ENCODE data around the gene CHST11. TPM values are rescaled to one million over a fixed set of nuclear protein-coding genes. Genes with fewer than 3 reads are reported as not detected.

Gene CHST11
- total and polyA plus RNA-seq, 10 of the 15 experiments (the other 5 are each of a cell fraction or from before 2014, with no cell fraction given) = 1.9 to 38.1 (median 17.2) TPM

- 0 out of 6 replicates have a peak, but pooled peaks of 1 of the 3 experiments have one; percentile 6 for TF ChIP-seq CTCF (IDR thresholded peaks at IDR 0.05 in 2 of 3, conservative IDR thresholded peaks at IDR 0.05 in 1 of 3; ENCODE audit: control insufficient read depth in 2 of 3, extremely low read depth in 1 of 3, insufficient read depth in 1 of 3, low read depth in 3 of 3, low read length in 3 of 3)
- peak; percentile 43 for TF ChIP-seq RELA (IDR thresholded peaks at IDR 0.05; ENCODE audit: borderline replicate concordance, partially characterized antibody)
- TF ChIP-seq NR2C2 (IDR thresholded peaks at IDR 0.05; ENCODE audit: borderline replicate concordance, control insufficient read depth, insufficient read length, low read depth) = no peak
- no peak for TF ChIP-seq SMAD1 (IDR thresholded peaks at IDR 0.05; ENCODE audit: low read depth, partially characterized antibody)
- TF ChIP-seq HSF1 (IDR thresholded peaks at IDR 0.05; ENCODE audit: low read depth, low read length) = no peak
- no peak for TF ChIP-seq IRF5 (IDR thresholded peaks at IDR 0.05; ENCODE audit: borderline replicate concordance)
- TF ChIP-seq ETV6 (conservative IDR thresholded peaks at IDR 0.05 in 1 of 2, IDR thresholded peaks at IDR 0.05 in 1 of 2; ENCODE audit: borderline replicate concordance in 1 of 2, low read depth in 1 of 2) = no peak
- TF ChIP-seq ASH2L (IDR thresholded peaks at IDR 0.05; ENCODE audit: borderline replicate concordance, low read depth) = no peak
- TF ChIP-seq ZBTB40 (IDR thresholded peaks at IDR 0.05; ENCODE audit: borderline replicate concordance) = no peak
- no peak for TF ChIP-seq CREM (IDR thresholded peaks at IDR 0.05; ENCODE audit: low read depth)
- no peak for TF ChIP-seq EGR1 (IDR thresholded peaks at IDR 0.05; ENCODE audit: borderline replicate concordance in 1 of 2, low read depth in 2 of 2, low read length in 2 of 2)
- TF ChIP-seq TCF12 (IDR thresholded peaks at IDR 0.05; ENCODE audit: low read depth, low read length) = no peak
- TF ChIP-seq NBN (IDR thresholded peaks at IDR 0.05) = 0 out of 2 replicates have a peak, but pooled peaks have one; percentile 13
- TF ChIP-seq BCL11A (IDR thresholded peaks at IDR 0.05; ENCODE audit: low read depth, low read length) = no peak
- TF ChIP-seq BCLAF1 (IDR thresholded peaks at IDR 0.05) = no peak
Observed at GRCh38 chr12:104457746-104458693, 1.3 kb downstream of the CHST11 start (continued).
